B cell (primary cell): ENCODE results near the gene VOPP1. TPM values are rescaled to one million over a fixed set of nuclear protein-coding genes. Genes with fewer than 3 reads are reported as not detected.
A peak's percentile ranks its signal among the peaks of the same experiment; 100 is the strongest.
"Not testable (repeated sequence)": the region's sequence is repeated elsewhere in the genome, so short reads cannot be mapped to it uniquely, and the experiment has no call there.

Experiments
- ATAC-seq: fragments of 200-7000 bp; cut with Tn5 transposase; one replicate; pipeline ENCODE4 v1.10.0; 2021; ENCODE audit warnings: low read depth, mild to moderate bottlenecking, moderate number of reproducible peaks, moderate library complexity
- CTCF ChIA-PET: fragments of 350-600 bp; sonication (Branson Sonifier 250); formaldehyde crosslinking; loops from one replicate; lab custom pipeline; 2021; ENCODE audit warnings: antibody characterized with exemption, inconsistent platforms; lab: Charles Lee
- POLR2A ChIA-PET: fragments of 350-600 bp; sonication (Branson Sonifier 250); formaldehyde crosslinking; loops from one replicate; lab custom pipeline; 2021; ENCODE audit warnings: antibody characterized with exemption; lab: Charles Lee
- DNase-seq: peaks from one replicate; pipeline ENCODE4 v3.0.0; 2013
- H2AFZ ChIP-seq: 2 replicates; pipeline ENCODE4 v1.6.1; 2012; ENCODE audit warnings: mild to moderate bottlenecking, low read depth, low read length; ENCODE audit not compliant: insufficient read depth, poor library complexity, severe bottlenecking
- H3K27ac ChIP-seq, 2 donors: 1 replicate in 1 of 2; 2 replicates in 1 of 2; pipeline ENCODE4 v1.5.1; 2012 to 2013; ENCODE audit warnings: low read length in 2 of 2, mild to moderate bottlenecking in 2 of 2, moderate library complexity in 1 of 2
- H3K27me3 ChIP-seq, 4 experiments: fragments of 200-600 bp in 1 of 4; sonication (generic) in 1 of 4; replicated peaks in 1 of 4; 1 replicate in 2 of 4; 2 replicates in 2 of 4; pipeline versions ENCODE4 v1.6.1 to v1.7.0; 2013 to 2016; ENCODE audit warnings: low read length in 3 of 4, mild to moderate bottlenecking in 2 of 4, mixed read lengths in 1 of 4, moderate library complexity in 1 of 4; ENCODE audit not compliant: insufficient read depth in 4 of 4, control insufficient read depth in 3 of 4; ENCODE audit errors: control extremely low read depth in 1 of 4
- H3K36me3 ChIP-seq, 2 experiments: replicated peaks in 1 of 2; 1 replicate in 1 of 2; 2 replicates in 1 of 2; pipeline versions ENCODE4 v1.6.1 to v1.7.1; 2013; ENCODE audit warnings: low read length in 1 of 2; ENCODE audit not compliant: insufficient read depth in 2 of 2, control insufficient read depth in 1 of 2; ENCODE audit errors: control extremely low read depth in 1 of 2, extremely low read depth in 1 of 2
- H3K4me1 ChIP-seq, 2 donors: fragments of 200-600 bp in 1 of 2; sonication (generic) in 1 of 2; 1 replicate in 1 of 2; 2 replicates in 1 of 2; pipeline versions ENCODE4 v1.5.1 to v1.6.1; 2013 to 2017; ENCODE audit warnings: low read length in 2 of 2; ENCODE audit not compliant: control insufficient read depth in 2 of 2, insufficient read depth in 2 of 2
- H3K4me2 ChIP-seq: replicated peaks from 2 replicates; pipeline ENCODE3; 2012; ENCODE audit warnings: mild to moderate bottlenecking, low read depth, low read length; ENCODE audit not compliant: poor library complexity, severe bottlenecking
- H3K4me3 ChIP-seq, 5 experiments: fragments of 200-600 bp in 1 of 5; sonication (generic) in 1 of 5; 1 replicate in 3 of 5; 2 replicates in 2 of 5; pipeline versions ENCODE4 v1.5.1 to v1.7.0; 2011 to 2016; ENCODE audit warnings: low read length in 4 of 5, mild to moderate bottlenecking in 4 of 5, low read depth in 2 of 5, control low read depth in 1 of 5, moderate library complexity in 1 of 5; ENCODE audit not compliant: insufficient read depth in 1 of 5; ENCODE audit errors: control extremely low read depth in 1 of 5, extremely low read depth in 1 of 5
- H3K79me2 ChIP-seq: fragments of 200-600 bp; sonication (generic); one replicate; pipeline ENCODE4 v1.6.0; 2016; ENCODE audit warnings: low read length; ENCODE audit not compliant: control insufficient read depth, insufficient read depth
- H3K9ac ChIP-seq: fragments of 200-600 bp; sonication (generic); 2 replicates; pipeline ENCODE4 v1.6.1; 2017; ENCODE audit warnings: mild to moderate bottlenecking, low read length, moderate library complexity
- H3K9me3 ChIP-seq, 3 donors: one replicate each; pipeline versions ENCODE4 v1.6.1 to v1.7.1; 2013; ENCODE audit warnings: low read length in 2 of 3; ENCODE audit not compliant: control insufficient read depth in 2 of 3, insufficient read depth in 1 of 3; ENCODE audit errors: control extremely low read depth in 1 of 3
- H4K20me1 ChIP-seq: 2 replicates; pipeline ENCODE4 v1.6.0; 2012; ENCODE audit warnings: mild to moderate bottlenecking, low read length; ENCODE audit not compliant: insufficient read depth, control insufficient read depth, poor library complexity, severe bottlenecking
- H3K27ac Mint-ChIP-seq: one replicate; pipeline ENCODE4 v1.8.0; 2021; ENCODE audit warnings: mixed read lengths
- H3K27me3 Mint-ChIP-seq: one replicate; pipeline ENCODE4 v1.8.0; 2021; ENCODE audit warnings: mixed read lengths
- H3K4me1 Mint-ChIP-seq: one replicate; pipeline ENCODE4 v1.8.0; 2021; ENCODE audit warnings: mixed read lengths
- H3K4me3 Mint-ChIP-seq: one replicate; pipeline ENCODE4 v1.8.0; 2021; ENCODE audit warnings: mixed read lengths
- H3K9me3 Mint-ChIP-seq: one replicate; pipeline ENCODE4 v1.8.0; 2022; ENCODE audit warnings: mixed read lengths; ENCODE audit not compliant: insufficient read depth
- CTCF ChIP-seq: fragments of 200-600 bp; IDR thresholded peaks from one replicate; pipeline ENCODE4 v1.8.0; 2022; ENCODE audit warnings: antibody characterized with exemption, mild to moderate bottlenecking
- WGBS: methylation state at CpG from one replicate; pipeline ENCODE4 v1.1.5; 2013; ENCODE audit warnings: missing lambda C conversion rate; ENCODE audit not compliant: insufficient coverage; 5-methylcytosine and 5-hydroxymethylcytosine counted together
- intact Hi-C: fragments of 100-400 bp; cut with micrococcal nuclease; formaldehyde crosslinking; loops from one replicate; pipeline ENCODE4 v1.10.0; 2022
- polyA plus RNA-seq: library from polyadenylated mRNA; depleted of rRNA; stranded (reverse); fragments of >200 nt; gene quantifications from 2 replicates; pipeline ENCODE4 v1.2.3, GENCODE V29; 2012
- total RNA-seq, 2 donors: library from RNA; stranded (reverse); fragments of 120-200 nt in 1 of 2; gene quantifications; 1 replicate in 1 of 2; 2 replicates in 1 of 2; pipeline versions ENCODE4 v1.2.3 to v1.2.4, GENCODE V29; 2013 to 2022

VOPP1 gene
- total and polyA plus RNA-seq, 2 donors (not counting 1 experiment from before 2014, with no cell fraction given), result 53.2 to 256 TPM

GRCh38 chr7:55472928-55473725 lies 99.2 kb downstream of the VOPP1 start:
- Histone ChIP-seq H3K9me3 (no peaks in the 10 kb centered on the region), H3K9ac (no peak overlapping the region), H3K4me3 (no peak overlapping the region), H3K27ac (no peak overlapping the region), H3K4me1 (peaks cover 4 to 45% of the 10 kb centered on the region in 2 donors), H3K36me3 (peaks cover 0 to 63% of the 10 kb centered on the region in 2 experiments), H3K27me3 (no peaks in the 10 kb centered on the region), H3K79me2 (peaks cover 7% of the 10 kb centered on the region), H4K20me1 (peaks cover 40% of the 10 kb centered on the region), H3K4me2 (no peak overlapping the region), H2AFZ (no peak overlapping the region)
- ATAC-seq, result no peak
- no peak for TF ChIP-seq CTCF
- H3K9me3 Mint-ChIP-seq, result no peaks in the 10 kb centered on the region
- intact Hi-C loops, result no loop called here
- CTCF ChIA-PET, result no interaction called here
- POLR2A ChIA-PET, result no interaction called here
- no peak overlapping the region for H3K4me3 Mint-ChIP-seq
- 98% methylated on average over 18 of the region's 25 CpGs for WGBS
- H3K4me1 Mint-ChIP-seq, result peaks cover 50% of the 10 kb centered on the region
- H3K27me3 Mint-ChIP-seq, result no peaks in the 10 kb centered on the region
- peak overlapping the region; percentile 26 for H3K27ac Mint-ChIP-seq
- no peak for DNase-seq

DNA sequence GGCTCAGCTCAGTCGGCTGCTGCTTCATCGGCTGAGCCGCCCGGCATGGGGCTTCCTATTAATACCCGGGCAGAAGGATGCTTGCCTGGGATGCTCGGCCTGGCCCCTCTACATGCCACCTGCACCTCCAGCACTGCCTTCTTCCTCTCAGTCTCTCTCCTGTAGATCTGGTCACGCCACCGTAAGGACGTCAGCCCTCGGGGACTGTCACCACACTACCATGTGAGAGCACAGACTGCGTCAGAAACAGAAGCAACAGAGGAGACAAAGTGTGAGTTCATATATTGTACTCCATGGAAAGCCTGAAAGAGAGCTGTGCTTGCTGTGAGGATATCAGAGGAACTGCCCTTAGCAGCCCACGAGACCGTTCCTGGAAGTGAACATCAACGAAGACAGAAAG lies 99.9 kb downstream of the VOPP1 start:
- H3K4me2 ChIP-seq, ATAC-seq, H3K9me3 ChIP-seq, H3K79me2 ChIP-seq, DNase-seq, POLR2A ChIA-PET, H3K27ac ChIP-seq, H3K4me3 ChIP-seq, H3K9me3 Mint-ChIP-seq, CTCF ChIA-PET, H3K27me3 Mint-ChIP-seq, H3K9ac ChIP-seq, H3K4me3 Mint-ChIP-seq, H3K27me3 ChIP-seq, intact Hi-C loops, H3K27ac Mint-ChIP-seq, H2AFZ ChIP-seq: not testable (repeated sequence)
- no CpG with 5 or more reads among the region's 14 CpGs for WGBS
- Histone ChIP-seq H3K4me1 (peaks cover 4 to 45% of the 10 kb centered on the region in 2 donors), H4K20me1 (peaks cover 35% of the 10 kb centered on the region), H3K36me3 (peaks cover 0 to 62% of the 10 kb centered on the region in 2 experiments)
- peaks cover 46% of the 10 kb centered on the region for H3K4me1 Mint-ChIP-seq

- peak overlapping the region; percentile 53 for H3K27ac Mint-ChIP-seq
Observed at GRCh38 chr7:55471594-55471993, 100.7 kb downstream of the VOPP1 start.

More at GRCh38 chr7:55471594-55471993, 100.7 kb downstream of the VOPP1 start:
- WGBS, result no CpG with 5 or more reads among the region's 9 CpGs
- Histone ChIP-seq H3K4me1 (peaks cover 4 to 41% of the 10 kb centered on the region in 2 donors), H4K20me1 (peaks cover 27% of the 10 kb centered on the region), H3K36me3 (peaks cover 0 to 62% of the 10 kb centered on the region in 2 experiments)
- H3K4me1 Mint-ChIP-seq, result peaks cover 38% of the 10 kb centered on the region
- H3K4me3 Mint-ChIP-seq, H3K4me2 ChIP-seq, H3K9me3 Mint-ChIP-seq, POLR2A ChIA-PET, H3K9ac ChIP-seq, intact Hi-C loops, H3K27me3 ChIP-seq, H3K4me3 ChIP-seq, H3K27ac ChIP-seq, H3K27me3 Mint-ChIP-seq, DNase-seq, H3K9me3 ChIP-seq, CTCF ChIA-PET, H2AFZ ChIP-seq, H3K79me2 ChIP-seq, ATAC-seq: not testable (repeated sequence)
